ENCODE measurements around the gene PRSS38.

PRSS38 gene

GRCh38 chr1:227885135-227885647 lies 69.7 kb downstream of the PRSS38 start:
- DNase-seq (ENCODE audit: low read depth, low spot score): no peak

GRCh38 chr1:227885648-227886502 lies 70.4 kb downstream of the PRSS38 start:
- DNase-seq (ENCODE audit: low read depth, low spot score): no peak

- DNase-seq (ENCODE audit: low read depth, low spot score): no peak
Measured at GRCh38 chr1:227886503-227886961, 71.1 kb downstream of the PRSS38 start.

- DNase-seq (ENCODE audit: low read depth, low spot score): no peak
Measured at GRCh38 chr1:227886993-227887696, 71.7 kb downstream of the PRSS38 start.

GRCh38 chr1:227887697-227888403 lies 72.4 kb downstream of the PRSS38 start:
- DNase-seq (ENCODE audit: low read depth, low spot score): no peak

- no peak for DNase-seq (ENCODE audit: low read depth, low spot score)
Measured at GRCh38 chr1:227888404-227889046, 73.0 kb downstream of the PRSS38 start.

GRCh38 chr1:227889047-227889862 lies 73.8 kb downstream of the PRSS38 start:
- no peak for DNase-seq (ENCODE audit: low read depth, low spot score)

- no peak for DNase-seq (ENCODE audit: low read depth, low spot score)
Measured at GRCh38 chr1:227889863-227890405, 74.5 kb downstream of the PRSS38 start.

- DNase-seq (ENCODE audit: low read depth, low spot score): no peak
Measured at GRCh38 chr1:227890451-227891222, 75.2 kb downstream of the PRSS38 start.

GRCh38 chr1:227891223-227891954 lies 75.9 kb downstream of the PRSS38 start:
- DNase-seq (ENCODE audit: low read depth, low spot score): no peak

- DNase-seq (ENCODE audit: low read depth, low spot score): no peak
Measured at GRCh38 chr1:227891955-227892488, 76.5 kb downstream of the PRSS38 start.

GRCh38 chr1:227892489-227893299 lies 77.2 kb downstream of the PRSS38 start:
- no peak for DNase-seq (ENCODE audit: low read depth, low spot score)

- DNase-seq (ENCODE audit: low read depth, low spot score): no peak
Measured at GRCh38 chr1:227893300-227893948, 77.9 kb downstream of the PRSS38 start.

GRCh38 chr1:227893949-227894721 lies 78.7 kb downstream of the PRSS38 start:
- DNase-seq (ENCODE audit: low read depth, low spot score): no peak

- no peak for DNase-seq (ENCODE audit: low read depth, low spot score)
Measured at GRCh38 chr1:227894831-227895451, 79.5 kb downstream of the PRSS38 start.

Data from brain pericyte (primary cell).